Stimulated activated CD8-positive, alpha-beta memory T cell treated with anti-CD3 and anti-CD28 coated beads, Interleukin-15, amount 100 ng/mL, for 1 hour (primary cell): ENCODE measurements around the gene PEAR1.

Source experiments
- DNase-seq: peaks from one replicate; pipeline ENCODE4 v3.0.0-alpha.2; 2020; ENCODE audit warnings: low read depth

PEAR1 gene

DNA sequence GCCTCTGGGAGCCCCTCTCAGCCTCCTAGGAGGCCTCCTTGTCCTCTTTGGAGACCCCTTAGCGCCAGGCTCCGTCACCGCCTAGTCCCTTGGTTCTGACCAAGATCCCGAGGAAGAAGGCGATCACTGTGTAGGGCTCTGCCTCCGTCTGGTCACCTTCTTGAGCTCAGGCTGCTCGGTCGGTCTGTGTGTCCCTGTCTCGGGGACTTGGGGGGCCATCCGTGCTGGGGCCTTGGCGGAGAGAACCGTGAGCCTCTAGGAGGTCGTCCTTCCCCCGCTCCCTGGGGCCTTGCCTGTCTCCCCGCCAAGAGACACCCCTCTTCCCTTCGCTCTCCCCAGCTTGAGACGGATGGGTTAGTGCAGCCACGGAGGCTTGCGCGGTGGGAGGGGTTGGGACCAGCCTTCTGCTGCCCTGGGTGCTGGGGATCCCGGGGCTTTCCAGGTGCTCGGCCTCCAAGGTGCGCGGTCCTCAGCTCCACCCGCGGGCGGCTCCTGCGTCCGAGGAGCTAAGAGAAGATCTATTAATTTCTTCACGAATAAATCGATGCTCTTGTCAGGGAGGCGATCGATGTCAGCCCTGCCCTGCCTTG, 33.9 kb upstream of the PEAR1 start:
- DNase-seq: no peak

DNA sequence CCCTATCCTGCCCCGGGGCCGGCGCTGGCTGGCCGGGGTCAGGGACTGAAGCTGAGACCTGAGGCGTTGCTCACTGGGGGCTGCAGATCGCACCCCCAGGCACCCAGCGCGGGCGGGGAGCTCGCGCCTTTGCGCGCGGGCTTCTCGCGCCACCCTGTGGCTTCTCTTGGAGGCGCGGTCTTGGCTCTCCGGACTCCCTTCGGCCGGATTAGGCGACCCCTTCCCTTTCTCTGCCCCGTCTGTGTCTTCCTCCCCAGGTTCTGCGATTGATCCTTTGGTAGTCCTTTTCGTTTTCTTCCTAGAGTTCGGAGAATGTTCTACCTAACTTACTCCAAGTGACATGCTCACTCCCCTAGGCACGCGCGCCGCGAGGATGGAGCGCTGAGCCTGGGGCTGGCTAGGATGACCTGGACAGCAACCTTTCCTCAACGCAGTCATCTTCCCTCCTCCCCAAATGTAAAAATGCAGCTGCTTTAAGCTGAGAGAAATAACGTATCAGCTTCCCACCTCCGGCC, 33.3 kb upstream of the PEAR1 start:
- peak; percentile 28 for DNase-seq

DNA sequence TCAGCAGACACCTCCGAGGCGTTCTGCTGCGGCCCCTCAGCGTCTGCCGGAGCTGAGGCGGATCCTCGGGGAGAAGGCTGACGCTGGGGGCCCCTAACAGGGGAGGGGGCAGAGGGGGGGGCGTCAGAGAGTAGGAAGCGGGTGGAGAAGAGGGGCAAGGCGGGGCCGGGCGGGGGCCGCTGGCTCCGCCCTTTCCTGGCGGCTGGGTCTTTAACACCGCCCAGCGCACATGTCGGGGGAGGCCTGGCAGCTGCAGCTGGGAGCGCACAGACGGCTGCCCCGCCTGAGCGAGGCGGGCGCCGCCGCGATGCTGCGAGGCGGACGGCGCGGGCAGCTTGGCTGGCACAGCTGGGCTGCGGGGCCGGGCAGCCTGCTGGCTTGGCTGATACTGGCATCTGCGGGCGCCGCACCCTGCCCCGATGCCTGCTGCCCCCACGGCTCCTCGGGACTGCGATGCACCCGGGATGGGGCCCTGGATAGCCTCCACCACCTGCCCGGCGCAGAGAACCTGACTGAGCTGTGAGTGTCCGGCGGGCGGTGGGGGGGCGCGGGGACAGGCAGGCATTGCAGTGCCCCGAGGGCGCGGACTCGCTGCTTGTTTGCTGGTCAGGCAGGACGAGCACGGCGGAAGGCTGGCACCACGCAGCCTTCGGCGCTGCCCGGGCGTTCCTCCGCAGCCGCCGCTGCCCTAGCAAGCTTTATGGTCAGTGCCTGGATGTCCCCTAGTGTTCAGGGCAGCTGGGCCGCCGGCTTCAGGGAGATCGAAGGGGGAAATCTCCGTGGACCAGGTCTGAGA, 32.7 kb upstream of the PEAR1 start, which contains the start of gene NTRK1:
NTRK1 (plus strand) TSS at position 238 of the 796 bp plus-strand sequence; CDS start at position 308, 70 bp downstream.
- DNase-seq: no peak

DNA sequence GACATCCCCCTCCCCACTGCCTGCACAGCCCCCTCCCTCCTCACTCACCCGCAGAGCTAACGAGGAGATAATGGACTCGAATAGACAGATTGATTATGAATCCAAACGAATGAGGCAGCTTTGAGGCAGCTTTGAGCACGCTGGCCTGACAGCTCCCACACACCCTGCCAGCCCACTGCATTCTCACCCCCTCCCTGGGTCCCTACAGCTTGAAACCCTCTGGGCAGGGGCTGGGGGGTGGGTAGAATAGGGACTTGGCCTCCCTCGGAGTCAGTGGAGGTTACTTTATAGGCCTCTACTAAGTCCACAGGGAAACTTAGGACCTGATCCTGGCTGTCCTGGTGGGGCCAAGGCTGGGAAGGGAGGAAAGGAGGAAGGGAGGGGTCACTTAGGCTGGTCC, 30.9 kb upstream of the PEAR1 start:
- DNase-seq: no peak

DNA sequence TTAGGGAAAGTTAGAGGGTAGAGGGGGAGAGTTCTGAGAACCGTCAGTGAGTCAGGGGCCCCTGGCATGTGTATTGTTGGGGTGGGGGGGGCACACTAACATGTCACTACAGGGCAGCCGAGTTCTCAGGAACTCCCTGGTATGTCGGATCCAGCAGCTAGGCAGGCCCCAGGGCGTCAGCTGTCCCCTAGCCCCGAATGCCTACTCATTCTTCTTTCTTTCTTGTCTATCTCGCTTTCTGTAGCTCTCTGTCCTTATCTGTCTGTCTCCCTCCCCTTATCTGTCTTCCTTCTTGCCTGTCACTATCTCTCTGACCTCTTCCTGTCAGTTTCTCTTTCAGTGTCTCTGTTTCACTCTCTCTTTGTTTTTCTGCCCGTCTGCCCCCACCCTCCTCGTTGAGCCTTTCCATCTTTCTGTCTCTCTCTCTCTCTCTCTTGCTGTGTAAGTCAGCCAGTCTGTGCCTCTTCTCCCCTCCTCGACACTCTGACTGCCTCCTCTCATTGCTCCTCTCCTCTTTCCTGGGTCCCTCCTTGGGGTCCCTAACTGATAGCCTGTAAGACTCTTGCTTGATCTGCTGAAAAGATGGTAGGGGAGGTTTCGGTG, 30.4 kb upstream of the PEAR1 start:
- no peak for DNase-seq

DNA sequence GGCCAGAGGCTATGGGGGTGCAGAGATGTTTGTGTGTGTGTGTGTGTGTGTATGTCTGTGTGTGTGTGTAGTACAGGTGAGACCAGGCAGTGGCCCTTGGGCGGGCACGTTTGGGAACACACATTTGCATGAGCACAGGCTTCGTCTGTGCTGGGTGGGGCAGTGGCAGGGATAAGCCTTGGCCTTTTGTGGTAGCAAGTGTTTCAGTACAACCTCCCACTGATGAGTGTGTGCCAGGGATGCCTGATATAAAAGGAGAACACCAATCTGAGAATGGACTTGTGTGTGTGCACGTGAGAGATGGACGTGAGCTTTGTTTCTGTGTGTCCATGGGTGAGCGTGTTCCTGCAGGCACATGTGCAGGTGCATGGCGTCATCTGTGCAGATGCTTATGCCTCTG, 29.9 kb upstream of the PEAR1 start:
- no peak for DNase-seq

DNA sequence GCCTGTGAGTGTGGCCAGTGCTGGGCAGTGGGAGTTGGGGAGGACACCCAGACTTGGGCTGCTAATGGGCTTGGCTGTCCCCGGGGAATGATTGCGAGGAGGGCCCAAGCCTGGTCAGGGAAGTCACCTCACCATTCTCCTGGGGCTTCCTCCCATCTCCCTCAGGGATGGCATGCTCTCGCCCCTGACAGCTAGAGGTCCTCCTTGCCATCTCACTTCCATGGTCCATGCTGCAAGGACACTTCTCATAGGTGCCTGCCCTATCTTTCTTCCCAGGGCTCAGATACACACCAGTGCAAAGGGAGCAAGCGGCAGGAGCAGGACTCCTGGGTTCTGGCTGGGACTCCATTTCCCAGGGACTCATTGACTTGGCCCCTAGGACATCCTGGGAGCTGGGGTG, 28.7 kb upstream of the PEAR1 start:
- DNase-seq: no peak

DNA sequence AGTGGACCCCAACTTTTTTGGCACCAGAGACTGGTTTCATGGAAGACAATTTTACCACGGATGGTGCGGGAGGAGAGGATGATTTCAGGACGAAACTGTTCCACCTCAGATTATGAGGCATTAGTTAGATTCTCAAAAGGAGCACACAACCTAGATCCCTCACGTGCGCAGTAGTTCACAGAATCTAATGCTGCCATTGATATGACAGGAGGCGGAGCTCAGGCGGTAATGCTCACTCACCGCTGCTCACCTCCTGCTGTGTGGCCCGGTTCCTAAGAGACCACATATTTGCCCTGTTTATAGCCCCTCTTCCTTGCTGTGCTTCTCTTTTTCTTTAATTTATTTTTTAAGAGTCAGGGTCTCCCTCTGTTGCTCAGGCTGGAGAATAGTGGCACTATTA, 28.3 kb upstream of the PEAR1 start:
- DNase-seq: no peak

DNA sequence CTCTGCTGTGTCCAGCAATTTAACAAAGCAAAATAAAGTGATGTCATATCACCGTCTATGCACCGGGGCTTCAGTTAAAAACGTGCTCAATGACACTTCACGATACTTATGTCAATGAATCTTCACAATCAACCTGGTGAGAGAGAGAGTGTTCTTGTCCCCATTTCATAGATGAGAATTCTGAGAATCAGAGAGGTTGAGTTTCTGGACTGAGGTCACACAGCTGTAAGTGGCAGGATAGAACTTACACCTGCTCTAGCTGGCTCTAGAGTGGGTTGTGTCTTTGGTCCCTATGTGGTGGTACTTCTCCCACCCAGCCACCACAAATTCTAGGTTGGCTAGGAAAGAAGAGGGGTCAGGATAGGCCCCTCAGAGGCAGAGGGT, 27.7 kb upstream of the PEAR1 start:
- DNase-seq: no peak

DNA sequence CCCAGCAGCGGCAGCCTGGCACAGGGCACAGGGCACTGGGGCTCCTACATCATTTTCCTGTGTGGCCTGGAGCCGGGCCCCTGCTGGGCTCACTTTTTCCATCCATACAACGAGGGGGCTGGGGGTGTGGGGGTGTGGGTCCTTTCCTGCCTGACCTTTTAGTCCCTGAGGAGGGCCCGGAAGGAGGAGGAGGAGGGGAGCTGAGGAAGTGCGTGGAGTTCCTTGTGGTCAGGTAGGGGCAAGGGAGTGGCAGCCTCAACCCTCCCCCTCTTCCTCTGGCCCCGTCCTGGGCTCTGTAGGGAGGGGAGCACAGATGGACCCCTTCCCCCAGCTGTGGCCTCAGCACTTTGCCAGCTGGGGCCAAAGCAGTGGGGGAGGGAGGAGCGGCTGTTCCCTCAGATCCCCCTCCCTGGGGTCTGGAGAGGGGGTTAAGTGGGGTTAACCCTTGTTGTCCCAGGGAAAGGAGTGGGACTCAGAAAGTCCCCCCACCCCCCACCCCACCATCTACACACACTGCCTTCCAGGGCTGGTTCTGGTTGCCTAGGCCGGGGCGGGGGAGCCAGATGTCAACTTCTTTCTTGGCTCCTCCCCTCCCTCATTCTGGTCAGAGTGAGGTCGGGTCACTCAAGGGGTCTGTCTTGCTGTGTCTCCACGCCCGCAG, 27.1 kb upstream of the PEAR1 start:
- no peak for DNase-seq

DNA sequence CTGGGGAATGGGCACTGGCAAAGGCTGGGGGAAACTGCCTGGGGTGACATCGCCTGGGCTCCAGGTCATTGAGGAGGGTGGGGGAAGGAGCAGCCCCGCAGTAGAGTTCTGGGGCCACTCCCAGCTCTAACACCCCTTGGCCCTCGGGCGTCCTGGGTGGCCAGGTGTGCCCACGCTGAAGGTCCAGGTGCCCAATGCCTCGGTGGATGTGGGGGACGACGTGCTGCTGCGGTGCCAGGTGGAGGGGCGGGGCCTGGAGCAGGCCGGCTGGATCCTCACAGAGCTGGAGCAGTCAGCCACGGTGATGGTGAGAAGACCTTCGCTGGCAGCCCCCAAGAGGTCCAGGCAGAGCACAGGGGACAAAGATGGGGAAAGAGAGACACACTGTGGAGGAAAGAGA, 25.2 kb upstream of the PEAR1 start:
- DNase-seq: no peak

DNA sequence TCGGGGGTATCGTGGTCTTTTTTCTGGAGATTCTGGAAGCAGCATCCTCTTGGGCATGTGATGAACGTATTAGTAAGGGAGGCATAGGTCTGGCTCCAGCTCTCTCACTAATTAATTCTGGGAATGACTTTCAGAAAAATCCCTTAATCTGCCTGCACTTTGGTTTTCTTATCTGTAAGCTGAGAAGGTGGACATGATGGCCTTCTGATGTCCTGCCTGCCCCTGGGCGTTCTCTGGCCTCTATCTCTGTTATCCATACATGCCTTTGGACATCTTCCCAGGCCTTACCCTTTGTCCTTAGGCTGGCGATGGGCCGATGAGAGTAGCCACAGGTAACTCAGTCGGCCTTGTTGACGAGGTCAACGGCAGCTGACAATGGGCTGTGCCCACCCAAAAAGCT, 24.1 kb upstream of the PEAR1 start:
- no peak for DNase-seq

DNA sequence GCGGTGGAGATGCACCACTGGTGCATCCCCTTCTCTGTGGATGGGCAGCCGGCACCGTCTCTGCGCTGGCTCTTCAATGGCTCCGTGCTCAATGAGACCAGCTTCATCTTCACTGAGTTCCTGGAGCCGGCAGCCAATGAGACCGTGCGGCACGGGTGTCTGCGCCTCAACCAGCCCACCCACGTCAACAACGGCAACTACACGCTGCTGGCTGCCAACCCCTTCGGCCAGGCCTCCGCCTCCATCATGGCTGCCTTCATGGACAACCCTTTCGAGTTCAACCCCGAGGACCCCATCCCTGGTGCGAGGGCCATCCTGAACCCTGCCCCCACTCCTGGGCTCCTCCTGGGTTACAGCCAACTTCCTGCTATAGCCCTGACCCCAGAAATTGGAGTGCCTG, 19.9 kb upstream of the PEAR1 start:
- no peak for DNase-seq

DNA sequence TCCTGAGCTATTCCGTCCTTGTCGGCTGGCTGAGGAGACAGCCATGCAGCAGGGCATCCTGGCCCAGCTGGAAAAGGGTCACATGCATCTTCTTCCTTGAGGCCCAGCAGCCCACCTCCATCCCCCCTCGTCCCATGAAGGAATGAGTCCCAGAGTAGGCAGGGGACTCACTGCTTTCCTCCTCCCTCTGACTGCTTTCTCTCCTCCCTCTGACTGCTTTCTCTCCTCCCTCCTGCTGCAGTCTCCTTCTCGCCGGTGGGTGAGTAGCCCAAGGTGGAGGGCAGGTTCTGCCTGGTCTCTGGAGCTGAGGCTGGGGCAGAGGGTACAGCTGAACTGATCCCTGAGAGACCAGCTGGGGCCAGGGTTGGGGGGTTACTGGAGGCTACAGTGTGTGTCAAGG, 19.4 kb upstream of the PEAR1 start:
- DNase-seq: no peak

DNA sequence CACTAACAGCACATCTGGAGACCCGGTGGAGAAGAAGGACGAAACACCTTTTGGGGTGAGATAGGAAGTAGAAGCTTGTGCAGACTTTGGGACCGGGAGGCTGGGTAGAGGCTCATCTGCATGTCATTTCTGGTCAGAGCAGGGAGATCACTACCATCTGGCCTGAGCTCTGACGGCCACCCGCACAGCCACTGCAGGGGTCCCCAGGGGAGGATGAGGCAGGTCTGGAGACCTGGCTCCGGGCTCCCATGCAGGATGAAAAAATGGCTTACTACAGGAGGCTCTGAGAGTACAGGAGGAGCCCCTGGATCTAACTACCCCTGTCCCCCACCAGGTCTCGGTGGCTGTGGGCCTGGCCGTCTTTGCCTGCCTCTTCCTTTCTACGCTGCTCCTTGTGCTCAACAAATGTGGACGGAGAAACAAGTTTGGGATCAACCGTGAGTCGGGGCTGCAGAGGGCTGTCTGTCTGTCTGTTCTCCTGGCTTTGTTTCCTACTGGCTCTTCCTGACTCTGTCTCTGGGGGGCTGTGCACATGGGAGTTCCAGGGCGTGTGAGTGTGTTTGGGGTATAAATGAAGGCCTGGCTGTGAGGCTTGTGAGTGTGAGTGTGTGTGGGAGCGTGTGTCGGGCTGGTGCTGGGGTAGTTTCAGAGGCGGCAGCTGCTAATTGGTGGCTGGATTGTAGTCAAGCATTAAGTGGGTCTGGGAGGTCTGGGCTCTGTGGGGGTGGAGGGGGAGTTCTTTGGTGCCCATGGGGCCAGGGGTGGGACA, 18.8 kb upstream of the PEAR1 start:
- DNase-seq: no peak

DNA sequence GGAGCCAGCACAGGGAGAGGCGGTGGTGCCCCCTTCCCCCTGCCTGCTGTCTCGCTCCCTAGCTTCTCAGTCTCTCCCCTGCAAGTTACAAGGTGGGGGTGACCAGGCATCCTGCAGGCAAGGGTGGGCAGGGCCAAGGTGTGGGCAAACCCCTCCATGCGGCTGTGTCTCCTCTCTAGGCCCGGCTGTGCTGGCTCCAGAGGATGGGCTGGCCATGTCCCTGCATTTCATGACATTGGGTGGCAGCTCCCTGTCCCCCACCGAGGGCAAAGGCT, 18.2 kb upstream of the PEAR1 start:
- no peak for DNase-seq

DNA sequence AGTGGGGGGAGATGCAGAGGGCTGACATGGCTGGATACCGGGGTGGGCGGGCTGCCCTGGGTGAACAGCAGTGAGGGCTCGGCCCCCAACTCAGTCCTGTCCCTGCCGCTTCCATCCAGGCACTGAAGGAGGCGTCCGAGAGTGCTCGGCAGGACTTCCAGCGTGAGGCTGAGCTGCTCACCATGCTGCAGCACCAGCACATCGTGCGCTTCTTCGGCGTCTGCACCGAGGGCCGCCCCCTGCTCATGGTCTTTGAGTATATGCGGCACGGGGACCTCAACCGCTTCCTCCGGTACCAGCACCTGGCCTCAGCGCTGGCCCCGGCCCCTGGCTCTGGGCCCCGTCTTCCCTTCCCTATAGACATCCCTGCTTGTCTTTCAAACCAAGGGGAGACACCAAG, 17.2 kb upstream of the PEAR1 start:
- no peak for DNase-seq

DNA sequence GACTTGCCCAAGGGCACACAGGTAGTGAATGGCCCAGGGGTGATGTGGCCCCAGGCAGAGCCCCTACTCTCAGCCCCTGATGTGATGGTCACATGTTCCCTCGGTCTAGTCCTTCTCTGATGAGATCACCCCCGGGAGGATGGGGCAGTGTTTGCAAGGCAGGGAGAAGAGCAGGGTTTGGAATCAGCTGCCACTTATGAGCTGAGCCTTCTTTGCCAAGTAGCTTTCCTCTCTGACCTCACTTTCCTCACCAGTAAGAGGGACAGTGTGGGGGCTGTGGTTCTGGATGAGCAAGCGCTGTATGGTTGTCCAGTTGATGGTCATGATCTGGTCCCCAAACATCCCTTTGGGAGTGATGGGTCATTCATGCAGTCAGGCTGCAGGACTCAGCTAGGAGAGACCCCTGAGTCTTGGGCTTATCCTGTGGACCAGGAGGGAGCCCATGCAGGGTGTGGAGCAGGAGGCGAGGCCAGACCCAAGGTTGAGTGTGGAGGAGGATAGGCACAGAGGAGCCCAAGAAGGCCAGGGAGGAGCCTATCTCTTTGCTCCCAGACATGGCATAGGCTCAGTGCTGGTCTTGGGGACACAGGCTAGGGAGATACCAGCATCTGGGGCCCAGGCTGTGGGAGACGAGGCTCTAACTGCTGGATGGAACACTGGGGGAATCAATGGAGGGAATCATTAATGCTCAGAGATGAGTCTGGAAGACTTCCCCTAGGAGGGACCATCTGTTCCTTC, 15.9 kb upstream of the PEAR1 start:
- no peak for DNase-seq

DNA sequence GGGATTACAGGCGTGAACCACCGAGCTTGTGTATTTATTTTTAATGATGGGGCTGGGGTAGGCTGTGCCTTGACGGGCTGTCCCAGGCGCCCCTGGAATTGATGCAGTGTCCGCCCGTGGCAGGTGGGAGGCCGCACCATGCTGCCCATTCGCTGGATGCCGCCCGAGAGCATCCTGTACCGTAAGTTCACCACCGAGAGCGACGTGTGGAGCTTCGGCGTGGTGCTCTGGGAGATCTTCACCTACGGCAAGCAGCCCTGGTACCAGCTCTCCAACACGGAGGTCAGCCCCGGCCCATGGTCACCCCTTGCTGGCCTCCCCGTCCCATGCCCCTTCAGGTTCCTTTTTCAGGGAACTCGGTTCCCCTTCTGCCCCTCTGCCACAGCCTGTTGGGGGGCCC, 13.6 kb upstream of the PEAR1 start:
- no peak for DNase-seq

DNA sequence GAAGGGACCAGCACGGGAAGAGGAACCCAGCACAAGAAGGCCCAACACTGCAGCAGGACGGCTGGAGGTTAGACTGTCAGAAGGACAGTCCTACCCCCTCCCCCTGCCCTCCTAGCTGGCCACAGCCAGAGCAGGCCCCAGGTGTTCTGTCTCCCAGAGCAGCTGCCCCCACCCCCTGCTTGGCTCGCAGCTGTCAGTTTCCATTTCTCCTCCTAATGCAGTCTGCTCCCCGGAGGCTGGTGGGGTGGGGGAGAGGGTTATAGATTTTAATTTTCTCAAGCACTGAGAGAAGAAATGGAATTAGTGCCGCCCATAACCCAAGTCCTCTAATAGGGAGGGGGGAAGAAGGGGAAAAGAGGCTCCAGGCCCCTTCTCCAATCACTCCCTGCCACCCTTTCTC, 13.0 kb upstream of the PEAR1 start:
- DNase-seq: no peak

DNA sequence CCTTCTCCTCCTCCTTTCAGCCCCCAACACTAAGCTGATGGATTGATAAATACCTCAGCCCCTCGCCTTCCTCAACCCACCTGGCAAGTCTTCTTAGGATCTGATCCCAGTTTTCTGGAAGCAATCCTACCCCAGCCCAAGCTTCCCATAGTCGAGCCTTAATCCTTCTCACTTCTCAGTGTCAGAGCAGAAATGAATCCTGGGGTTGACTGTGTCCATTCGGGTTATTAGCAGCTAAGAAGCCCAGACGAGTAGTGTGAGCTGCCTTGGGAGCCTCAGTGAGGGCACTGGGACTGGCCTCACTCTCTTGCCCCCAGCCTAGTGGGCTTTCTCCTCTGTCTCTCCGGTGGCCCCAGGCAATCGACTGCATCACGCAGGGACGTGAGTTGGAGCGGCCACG, 12.4 kb upstream of the PEAR1 start:
- no peak for DNase-seq

DNA sequence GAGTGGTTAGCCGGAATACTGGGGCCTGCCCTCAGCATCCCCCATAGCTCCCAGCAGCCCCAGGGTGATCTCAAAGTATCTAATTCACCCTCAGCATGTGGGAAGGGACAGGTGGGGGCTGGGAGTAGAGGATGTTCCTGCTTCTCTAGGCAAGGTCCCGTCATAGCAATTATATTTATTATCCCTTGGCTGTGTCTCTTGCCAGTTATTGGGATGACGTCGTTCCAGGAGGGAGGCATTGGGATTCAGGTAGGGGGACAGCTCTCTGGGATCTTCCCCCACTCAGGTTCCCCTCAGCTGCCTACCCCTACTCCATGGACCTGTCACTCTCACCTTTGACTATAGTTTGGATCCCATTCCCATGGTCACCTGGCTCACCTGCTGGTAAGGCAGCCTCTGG, 11.9 kb upstream of the PEAR1 start:
- DNase-seq: no peak
